Liver (tissue), 9 donors: ENCODE measurements around the gene SORBS2. TPM values are rescaled to one million over a fixed set of nuclear protein-coding genes. Genes with fewer than 3 reads are reported as not detected.

Experiments
- DNase-seq: peaks from one replicate; pipeline ENCODE4 v3.0.0-alpha.2; 2017; ENCODE audit warnings: low spot score
- H3K27ac ChIP-seq, 2 donors: one replicate each; pipeline ENCODE4 v1.7.0; 2013; ENCODE audit warnings: inconsistent platforms in 2 of 2, low read length in 2 of 2, control low read depth in 1 of 2, low read depth in 1 of 2, mild to moderate bottlenecking in 1 of 2
- H3K27me3 ChIP-seq, 4 donors: one replicate each; pipeline versions ENCODE4 v1.6.1 to v1.7.0; 2013; ENCODE audit warnings: low read length in 3 of 4, inconsistent platforms in 1 of 4, mild to moderate bottlenecking in 1 of 4, moderate library complexity in 1 of 4; ENCODE audit not compliant: control insufficient read depth in 4 of 4, insufficient read depth in 4 of 4
- H3K36me3 ChIP-seq, 4 donors: one replicate each; pipeline versions ENCODE4 v1.6.1 to v1.7.0; 2013; ENCODE audit warnings: low read length in 3 of 4, mild to moderate bottlenecking in 3 of 4, low read depth in 1 of 4, moderate library complexity in 1 of 4; ENCODE audit not compliant: control insufficient read depth in 4 of 4, insufficient read depth in 3 of 4
- H3K4me1 ChIP-seq, 4 donors: one replicate each; pipeline versions ENCODE4 v1.6.1 to v1.7.0; 2013; ENCODE audit warnings: low read length in 3 of 4, mild to moderate bottlenecking in 3 of 4, moderate library complexity in 1 of 4; ENCODE audit not compliant: control insufficient read depth in 4 of 4, insufficient read depth in 4 of 4
- H3K4me3 ChIP-seq, 3 donors: one replicate each; pipeline versions ENCODE4 v1.6.1 to v1.7.0; 2013; ENCODE audit warnings: low read length in 3 of 3, control low read depth in 1 of 3, low read depth in 1 of 3, mild to moderate bottlenecking in 1 of 3
- H3K9ac ChIP-seq, 2 donors: one replicate each; pipeline ENCODE4 v1.7.0; 2013; ENCODE audit warnings: low read length in 2 of 2, mild to moderate bottlenecking in 2 of 2, moderate library complexity in 2 of 2, control low read depth in 1 of 2, low read depth in 1 of 2
- H3K9me3 ChIP-seq, 4 donors: one replicate each; pipeline versions ENCODE4 v1.6.1 to v1.7.0; 2013; ENCODE audit warnings: low read length in 3 of 4; ENCODE audit not compliant: control insufficient read depth in 4 of 4
- ATF3 ChIP-seq: IDR thresholded peaks from 2 replicates; pipeline ENCODE4 v1.6.1; 2016; ENCODE audit warnings: antibody characterized with exemption
- CTCF ChIP-seq: fragments of 150-350 bp; IDR thresholded peaks from 2 replicates; pipeline ENCODE4 v1.5.1; 2017; ENCODE audit warnings: improper control_type of control experiment, low read depth, low read length; ENCODE audit not compliant: missing input control
- EGR1 ChIP-seq, 2 donors: IDR thresholded peaks; 2 replicates each; pipeline ENCODE4 v1.6.1; 2016 to 2018; ENCODE audit warnings: antibody characterized with exemption in 2 of 2, low read depth in 2 of 2
- FOXA1 ChIP-seq: IDR thresholded peaks from 2 replicates; pipeline ENCODE4 v1.6.1; 2016; ENCODE audit warnings: antibody characterized with exemption
- FOXA2 ChIP-seq: IDR thresholded peaks from 2 replicates; pipeline ENCODE4 v1.6.1; 2016; ENCODE audit warnings: antibody characterized with exemption
- GABPA ChIP-seq, 2 donors: IDR thresholded peaks in 1 of 2; conservative IDR thresholded peaks in 1 of 2; 2 replicates each; pipeline ENCODE4 v1.6.1; 2016; ENCODE audit warnings: antibody characterized with exemption in 2 of 2, mild to moderate bottlenecking in 1 of 2, moderate library complexity in 1 of 2
- HNF4A ChIP-seq, 2 donors: conservative IDR thresholded peaks; 2 replicates each; pipeline ENCODE4 v1.6.1; 2016; ENCODE audit warnings: antibody characterized with exemption in 2 of 2, mild to moderate bottlenecking in 2 of 2
- HNF4G ChIP-seq: IDR thresholded peaks from 2 replicates; pipeline ENCODE4 v1.6.1; 2016; ENCODE audit warnings: antibody characterized with exemption
- JUND ChIP-seq, 2 donors: IDR thresholded peaks; 2 replicates each; pipeline ENCODE4 v1.6.1; 2016; ENCODE audit warnings: antibody characterized with exemption in 2 of 2
- MAX ChIP-seq: IDR thresholded peaks from 2 replicates; pipeline ENCODE4 v1.6.1; 2016; ENCODE audit warnings: antibody characterized with exemption
- NR2F2 ChIP-seq: IDR thresholded peaks from 2 replicates; pipeline ENCODE4 v1.6.1; 2016; ENCODE audit warnings: antibody characterized with exemption
- RAD21 ChIP-seq, 2 donors: IDR thresholded peaks; 2 replicates each; pipeline ENCODE4 v1.6.1; 2016; ENCODE audit warnings: antibody characterized with exemption in 2 of 2, mild to moderate bottlenecking in 2 of 2
- RXRA ChIP-seq, 2 donors: IDR thresholded peaks; 2 replicates each; pipeline ENCODE4 v1.6.1; 2017 to 2018; ENCODE audit warnings: antibody characterized with exemption in 2 of 2, mild to moderate bottlenecking in 1 of 2
- SP1 ChIP-seq: IDR thresholded peaks from 2 replicates; pipeline ENCODE4 v1.6.1; 2018; ENCODE audit warnings: antibody characterized with exemption, mild to moderate bottlenecking
- TAF1 ChIP-seq: conservative IDR thresholded peaks from 2 replicates; pipeline ENCODE4 v1.6.1; 2016; ENCODE audit warnings: antibody characterized with exemption, mild to moderate bottlenecking
- YY1 ChIP-seq: IDR thresholded peaks from 2 replicates; pipeline ENCODE4 v1.6.1; 2016; ENCODE audit warnings: antibody characterized with exemption, mild to moderate bottlenecking
- ZBTB33 ChIP-seq: IDR thresholded peaks from 2 replicates; pipeline ENCODE4 v1.6.1; 2016; ENCODE audit warnings: antibody characterized with exemption
- WGBS: extraction: QIAGEN DNeasy Blood & Tissue Kit; methylation state at CpG from one replicate; pipeline ENCODE4 v1.1.7; 2013; 5-methylcytosine and 5-hydroxymethylcytosine counted together
- polyA plus RNA-seq, 2 donors: library from polyadenylated mRNA; stranded (reverse) in 1 of 2; unstranded in 1 of 2; fragments of 200-250 nt in 1 of 2; fragments of >200 nt in 1 of 2; fragmentation: Nextera tagmentation in 1 of 2; extraction: Ambion mirVana in 1 of 2; gene quantifications; one replicate each; pipeline versions ENCODE4 v1.2.1 to v1.2.3, GENCODE V29; 2013 to 2015
- total RNA-seq, 2 donors: library from RNA; depleted of rRNA; stranded (reverse); fragments of >200 nt; gene quantifications; one replicate each; pipeline ENCODE4 v1.2.3, GENCODE V29; 2014
- donor health status: healthy.
- donor health status: healthy.
- donor health status: healthy.
- donor health status: healthy.
- donor health status: healthy.

Gene SORBS2
- total and polyA plus RNA-seq, 4 donors: 23.3 to 136 (median 59.6) TPM

- no peaks in the 10 kb centered on the region for H3K4me1 ChIP-seq
- H3K9ac ChIP-seq: no peak overlapping the region
- whole genome bisulfite sequencing: 79% methylated on average over 4 of the region's 4 CpGs
- no peak overlapping the region for H3K4me3 ChIP-seq
- no peak for DNase-seq
- H3K27me3 ChIP-seq: no peaks in the 10 kb centered on the region
- H3K27ac ChIP-seq: no peak overlapping the region
- no peaks in the 10 kb centered on the region for H3K36me3 ChIP-seq
- no peaks in the 10 kb centered on the region for H3K9me3 ChIP-seq
- TF ChIP-seq ATF3: no peak
- TF ChIP-seq RXRA (IDR thresholded peaks at IDR 0.05): no peak
- no peak for TF ChIP-seq FOXA2
- no peak for TF ChIP-seq TAF1
- no peak for TF ChIP-seq HNF4G
- no peak for TF ChIP-seq FOXA1
- TF ChIP-seq EGR1 (IDR thresholded peaks at IDR 0.05; ENCODE audit: low read depth in 2 of 2): no peak
- TF ChIP-seq CTCF: no peak
- peak; percentile 14 for TF ChIP-seq NR2F2
- TF ChIP-seq SP1: peak; percentile 22
- no peak for TF ChIP-seq YY1
- TF ChIP-seq MAX: no peak
Observed at GRCh38 chr4:185554365-185555126, 257.4 kb downstream of the SORBS2 start.

GRCh38 chr4:185552254-185552653, 259.7 kb downstream of the SORBS2 start:
- DNase-seq: no peak
- H3K4me1 ChIP-seq: no peaks in the 10 kb centered on the region
- H3K27me3 ChIP-seq: no peaks in the 10 kb centered on the region
- H3K9ac ChIP-seq: no peak overlapping the region
- H3K4me3 ChIP-seq: no peak overlapping the region
- no peaks in the 10 kb centered on the region for H3K9me3 ChIP-seq
- WGBS: 94% methylated on average over 2 of the region's 2 CpGs
- TF ChIP-seq GABPA (IDR thresholded peaks at IDR 0.05 in 1 of 2, conservative IDR thresholded peaks at IDR 0.05 in 1 of 2) (no peak), YY1 (no peak), ATF3 (no peak), SP1 (no peak), RAD21 (IDR thresholded peaks at IDR 0.05) (no peak), MAX (no peak), NR2F2 (no peak), HNF4A (conservative IDR thresholded peaks at IDR 0.05) (no peak)
- H3K36me3 ChIP-seq: no peaks in the 10 kb centered on the region
- no peak overlapping the region for H3K27ac ChIP-seq

GRCh38 chr4:185550933-185551332, 261.1 kb downstream of the SORBS2 start:
- Histone ChIP-seq H3K9me3 (no peaks in the 10 kb centered on the region), H3K27ac (no peak overlapping the region), H3K9ac (no peak overlapping the region), H3K4me3 (no peak overlapping the region), H3K27me3 (no peaks in the 10 kb centered on the region), H3K4me1 (no peaks in the 10 kb centered on the region), H3K36me3 (no peaks in the 10 kb centered on the region)
- 96% methylated on average over 1 of the region's 1 CpG for WGBS
- DNase-seq: no peak
- no peak for TF ChIP-seq HNF4A (conservative IDR thresholded peaks at IDR 0.05)
- no peak for TF ChIP-seq ATF3
- TF ChIP-seq FOXA2: no peak
- TF ChIP-seq SP1: no peak
- no peak for TF ChIP-seq YY1
- TF ChIP-seq MAX: no peak
- TF ChIP-seq NR2F2: no peak
- no peak for TF ChIP-seq EGR1 (IDR thresholded peaks at IDR 0.05; ENCODE audit: low read depth in 2 of 2)
- no peak for TF ChIP-seq JUND (IDR thresholded peaks at IDR 0.05)
- TF ChIP-seq RAD21 (IDR thresholded peaks at IDR 0.05): no peak
- no peak for TF ChIP-seq ZBTB33
- TF ChIP-seq TAF1: no peak
- TF ChIP-seq HNF4G: no peak
- no peak for TF ChIP-seq RXRA (IDR thresholded peaks at IDR 0.05)
- no peak for TF ChIP-seq GABPA (IDR thresholded peaks at IDR 0.05 in 1 of 2, conservative IDR thresholded peaks at IDR 0.05 in 1 of 2)
- no peak for TF ChIP-seq FOXA1
- TF ChIP-seq CTCF: no peak
